HepG2 (cell line): Measurements from ENCODE around the gene MRPL20. TPM values are rescaled to one million over a fixed set of nuclear protein-coding genes. Genes with fewer than 3 reads are reported as not detected.
A peak's percentile ranks its signal among the peaks of the same experiment; 100 is the strongest.

ENCODE experiments used
- ATAC-seq: fragments of 200-7000 bp; cut with Tn5 transposase; 3 replicates; pipeline ENCODE4 v1.9.1; 2020; ENCODE audit warnings: mild to moderate bottlenecking, moderate library complexity
- BruUV-seq: library from RNA; stranded (reverse); fragments of 400-500 nt; replicated peaks from 2 replicates; lab custom pipeline; 2021; lab: Mats Ljungman, UMichigan
- CTCF ChIA-PET: fragments of 300-600 bp; formaldehyde crosslinking; extraction: SDS; loops from one replicate; lab custom pipeline; 2021; ENCODE audit warnings: low total read pairs, inconsistent platforms, low intra/inter-chr PET ratio; lab: Yijun Ruan, JAX
- POLR2A ChIA-PET: fragments of 350-600 bp; sonication (Branson Sonifier 250); formaldehyde crosslinking; loops from one replicate; lab custom pipeline; 2020; ENCODE audit warnings: antibody characterized with exemption, inconsistent platforms; lab: Yijun Ruan, JAX
- DNase-seq: peaks from one replicate; pipeline ENCODE4 v3.0.0-alpha.2; 2015; ENCODE audit warnings: low spot score
- FAIRE-seq: peaks from 3 replicates; lab custom pipeline; 2011; peaks lifted over from hg19 to GRCh38; lab: Jason Lieb, UNC
- H2AFZ ChIP-seq: one replicate; pipeline ENCODE4 v1.6.1; 2011; ENCODE audit warnings: low read length, inconsistent platforms
- H3K27ac ChIP-seq: fragments of 300-600 bp; 3 replicates; pipeline ENCODE4 v1.8.0; 2011; ENCODE audit warnings: mixed run types, mild to moderate bottlenecking, mixed read lengths, low read length, inconsistent platforms; ENCODE audit not compliant: insufficient read depth; ENCODE audit errors: extremely low read length
- H3K27me3 ChIP-seq, 2 experiments: fragments of 200-600 bp in 1 of 2; 2 replicates in 1 of 2; 3 replicates in 1 of 2; pipeline versions ENCODE4 v1.6.0 to v1.8.0; 2011; ENCODE audit warnings: low read length in 2 of 2, mild to moderate bottlenecking in 2 of 2, moderate library complexity in 2 of 2, inconsistent platforms in 1 of 2; ENCODE audit not compliant: insufficient read depth in 2 of 2, control insufficient read depth in 1 of 2
- H3K36me3 ChIP-seq, 2 experiments: fragments of 200-600 bp in 1 of 2; replicated peaks in 1 of 2; 2 replicates in 1 of 2; 3 replicates in 1 of 2; pipeline versions ENCODE4 v1.5.1 to v1.8.0; 2011; ENCODE audit warnings: low read length in 2 of 2, inconsistent platforms in 1 of 2; ENCODE audit not compliant: insufficient read depth in 2 of 2, control insufficient read depth in 1 of 2
- H3K4me1 ChIP-seq: 2 replicates; pipeline ENCODE4 v1.5.1; 2012; ENCODE audit warnings: low read length, inconsistent platforms; ENCODE audit not compliant: insufficient read depth
- H3K4me2 ChIP-seq: 2 replicates; pipeline ENCODE4 v1.6.0; 2011; ENCODE audit warnings: low read depth, low read length, inconsistent platforms
- H3K4me3 ChIP-seq, 3 experiments: fragments of 200-600 bp in 1 of 3; sonication (generic), shearing (Covaris generic) in 1 of 3; replicated peaks in 1 of 3; 2 replicates each; pipeline ENCODE4 v1.5.1; 2011 to 2016; ENCODE audit warnings: low read length in 3 of 3, inconsistent platforms in 2 of 3, low read depth in 2 of 3, mild to moderate bottlenecking in 2 of 3, control low read depth in 1 of 3, mixed read lengths in 1 of 3; ENCODE audit not compliant: insufficient read depth in 1 of 3
- H3K79me2 ChIP-seq: one replicate; pipeline ENCODE4 v1.6.1; 2011; ENCODE audit warnings: low read length, inconsistent platforms; ENCODE audit not compliant: insufficient read depth
- H3K9ac ChIP-seq: 2 replicates; pipeline ENCODE4 v1.6.0; 2011; ENCODE audit warnings: mild to moderate bottlenecking, low read depth, low read length, inconsistent platforms; ENCODE audit not compliant: insufficient read depth
- H3K9me3 ChIP-seq: 2 replicates; pipeline ENCODE4 v1.5.1; 2012; ENCODE audit warnings: mild to moderate bottlenecking, low read length
- H4K20me1 ChIP-seq: 2 replicates; pipeline ENCODE4 v1.6.0; 2011; ENCODE audit warnings: inconsistent platforms, mild to moderate bottlenecking, low read length, moderate library complexity; ENCODE audit not compliant: insufficient read depth
- AKNA ChIP-seq: sonication (generic); formaldehyde crosslinking; IDR thresholded peaks from 2 replicates; pipeline ENCODE4 v1.4.0; 2020; ENCODE audit warnings: missing genetic modification reagents, borderline replicate concordance
- KDM4B ChIP-seq: sonication (generic); formaldehyde crosslinking; IDR thresholded peaks from 2 replicates; pipeline ENCODE4 v1.4.0; 2020; ENCODE audit warnings: missing genetic modification reagents
- LCORL ChIP-seq, 2 experiments: fragments of 450-650 bp in 1 of 2; sonication (generic) in 1 of 2; formaldehyde crosslinking in 1 of 2; IDR thresholded peaks; 2 replicates each; pipeline versions ENCODE4 v1.5.0 to v1.6.1; 2017 to 2020; ENCODE audit warnings: antibody characterized with exemption in 1 of 2, missing genetic modification reagents in 1 of 2
- NCOA2 ChIP-seq: sonication (generic); formaldehyde crosslinking; IDR thresholded peaks from 2 replicates; pipeline ENCODE4 v1.8.0; 2022; ENCODE audit warnings: inconsistent platforms
- NFKB2 ChIP-seq: sonication (generic); formaldehyde crosslinking; IDR thresholded peaks from 2 replicates; pipeline ENCODE4 v1.4.0; 2020; ENCODE audit warnings: missing genetic modification reagents, borderline replicate concordance
- RCOR2 ChIP-seq: IDR thresholded peaks from 2 replicates; pipeline ENCODE4 v1.6.1; 2016; ENCODE audit warnings: missing biosample characterization, missing genetic modification reagents
- THAP11 ChIP-seq: IDR thresholded peaks from 2 replicates; pipeline ENCODE4 v1.6.1; 2016; ENCODE audit warnings: missing biosample characterization, missing genetic modification reagents
- ZFP90 ChIP-seq: sonication (generic); formaldehyde crosslinking; IDR thresholded peaks from 2 replicates; pipeline ENCODE4 v1.8.0; 2022; ENCODE audit warnings: missing genetic modification reagents, mild to moderate bottlenecking, inconsistent platforms, borderline replicate concordance
- ZNF430 ChIP-seq: sonication (generic); formaldehyde crosslinking; IDR thresholded peaks from 2 replicates; pipeline ENCODE4 v1.9.0; 2021; ENCODE audit warnings: mild to moderate bottlenecking, missing genetic modification reagents
- ZNF687 ChIP-seq: sonication (generic); formaldehyde crosslinking; IDR thresholded peaks from 2 replicates; pipeline ENCODE4 v1.5.1; 2020; ENCODE audit warnings: mild to moderate bottlenecking, missing genetic modification reagents, moderate library complexity
- ZNF777 ChIP-seq: sonication (generic); formaldehyde crosslinking; IDR thresholded peaks from 2 replicates; pipeline ENCODE4 v1.4.0; 2020; ENCODE audit warnings: missing genetic modification reagents
- WGBS: methylation state at CpG from one replicate; pipeline ENCODE4 v1.1.6; 2017; ENCODE audit warnings: low lambda C conversion rate; 5-methylcytosine and 5-hydroxymethylcytosine counted together
- in situ Hi-C: cut with HindIII; loops from 2 replicates; pipeline ENCODE4 v1.10.0; 2017; ENCODE audit warnings: low pct_unique_long_range_greater_than_20kb; ENCODE audit not compliant: extremely low pct_ligation_motif_present
- intact Hi-C: fragments of 100-400 bp; cut with micrococcal nuclease; formaldehyde crosslinking; loops from one replicate; pipeline ENCODE4 v1.10.0; 2022; ENCODE audit not compliant: unreplicated experiment
- polyA plus RNA-seq, 8 experiments: library from polyadenylated mRNA; depleted of rRNA in 3 of 8; stranded (reverse) in 7 of 8; unstranded in 1 of 8; fragments of >200 nt; fragmentation: Illumina TruSeq in 4 of 8; extraction: Trizol in 4 of 8; gene quantifications; 2 replicates each; pipeline versions ENCODE4 v1.2.1 to v1.2.3, GENCODE V29; 2011 to 2016; ENCODE audit warnings: low read depth in 4 of 8, missing spikeins in 1 of 8, mixed read lengths in 1 of 8; ENCODE audit not compliant: insufficient read depth in 1 of 8
- total RNA-seq, 5 experiments: library from RNA; depleted of rRNA; stranded (reverse); fragments of >200 nt; fragmentation: Illumina TruSeq; extraction: Trizol; gene quantifications; 2 replicates each; pipeline ENCODE4 v1.2.3, GENCODE V29; 2016; ENCODE audit warnings: low read depth in 1 of 5
- TF ChIP-seq, protein P1 (sequence below): IDR thresholded peaks from 2 replicates; pipeline ENCODE4 v1.6.1; 2012; ENCODE audit warnings: low read length, improper control_type of control experiment

The MRPL20 gene
- total and polyA plus RNA-seq, 2 of the 13 experiments (the other 11 are each of a cell fraction or from before 2014, with no cell fraction given): 59.2 to 127 TPM

GRCh38 chr1:1355416-1355815, 51.7 kb downstream of the MRPL20 start:
- no peak overlapping the region for H2AFZ ChIP-seq
- POLR2A ChIA-PET: interaction anchor here (0.7 to 1.0 kb wide), 2 partner anchors 20 kb away, joined by 3 to 4 read pairs; no protein-coding TSS in a partner anchor
- no peak for TF ChIP-seq LCORL (IDR thresholded peaks at IDR 0.05)
- no peak for TF ChIP-seq LCORL (CRISPR knock-in tag; IDR thresholded peaks at IDR 0.05)
- no peak for TF ChIP-seq AKNA
- peak; percentile 69 for TF ChIP-seq ZNF687
- no peak for TF ChIP-seq ZFP90 (CRISPR knock-in tag)
- TF ChIP-seq KDM4B (CRISPR knock-in tag): no peak
- TF ChIP-seq, protein P1, sequence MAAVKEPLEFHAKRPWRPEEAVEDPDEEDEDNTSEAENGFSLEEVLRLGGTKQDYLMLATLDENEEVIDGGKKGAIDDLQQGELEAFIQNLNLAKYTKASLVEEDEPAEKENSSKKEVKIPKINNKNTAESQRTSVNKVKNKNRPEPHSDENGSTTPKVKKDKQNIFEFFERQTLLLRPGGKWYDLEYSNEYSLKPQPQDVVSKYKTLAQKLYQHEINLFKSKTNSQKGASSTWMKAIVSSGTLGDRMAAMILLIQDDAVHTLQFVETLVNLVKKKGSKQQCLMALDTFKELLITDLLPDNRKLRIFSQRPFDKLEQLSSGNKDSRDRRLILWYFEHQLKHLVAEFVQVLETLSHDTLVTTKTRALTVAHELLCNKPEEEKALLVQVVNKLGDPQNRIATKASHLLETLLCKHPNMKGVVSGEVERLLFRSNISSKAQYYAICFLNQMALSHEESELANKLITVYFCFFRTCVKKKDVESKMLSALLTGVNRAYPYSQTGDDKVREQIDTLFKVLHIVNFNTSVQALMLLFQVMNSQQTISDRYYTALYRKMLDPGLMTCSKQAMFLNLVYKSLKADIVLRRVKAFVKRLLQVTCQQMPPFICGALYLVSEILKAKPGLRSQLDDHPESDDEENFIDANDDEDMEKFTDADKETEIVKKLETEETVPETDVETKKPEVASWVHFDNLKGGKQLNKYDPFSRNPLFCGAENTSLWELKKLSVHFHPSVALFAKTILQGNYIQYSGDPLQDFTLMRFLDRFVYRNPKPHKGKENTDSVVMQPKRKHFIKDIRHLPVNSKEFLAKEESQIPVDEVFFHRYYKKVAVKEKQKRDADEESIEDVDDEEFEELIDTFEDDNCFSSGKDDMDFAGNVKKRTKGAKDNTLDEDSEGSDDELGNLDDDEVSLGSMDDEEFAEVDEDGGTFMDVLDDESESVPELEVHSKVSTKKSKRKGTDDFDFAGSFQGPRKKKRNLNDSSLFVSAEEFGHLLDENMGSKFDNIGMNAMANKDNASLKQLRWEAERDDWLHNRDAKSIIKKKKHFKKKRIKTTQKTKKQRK: no peak
- no peak for TF ChIP-seq ZNF430
- no peak for TF ChIP-seq RCOR2 (CRISPR knock-in tag)
- TF ChIP-seq ZNF777 (CRISPR knock-in tag): peak; percentile 56
- no peak for TF ChIP-seq NFKB2 (CRISPR knock-in tag)
- no peak for TF ChIP-seq NCOA2 (CRISPR knock-in tag)
- no peak for TF ChIP-seq THAP11

More at GRCh38 chr1:1355416-1355815, 51.7 kb downstream of the MRPL20 start:
- Histone ChIP-seq H3K27me3 (no peaks in the 10 kb centered on the region), H3K4me1 (peaks cover 52% of the 10 kb centered on the region), H4K20me1 (no peaks in the 10 kb centered on the region), H3K9ac (no peak overlapping the region), H3K9me3 (no peaks in the 10 kb centered on the region), H3K79me2 (peaks cover 4% of the 10 kb centered on the region), H3K4me3 (no peak overlapping the region; a peak in 1 of 6 replicates), H3K27ac (no peak overlapping the region), H3K4me2 (no peak overlapping the region), H3K36me3 (no peaks in the 10 kb centered on the region)
- in situ Hi-C loops (no loop called here), intact Hi-C loops (no loop called here)
- ATAC-seq: no peak
- 74% methylated on average over 35 of the region's 52 CpGs for WGBS
- no TSS peak for BruUV-seq
- FAIRE-seq: no peak
- CTCF ChIA-PET: no interaction called here
- DNase-seq: no peak
